Measurements from ENCODE around the gene ATG2B. TPM values are rescaled to one million over a fixed set of nuclear protein-coding genes. Genes with fewer than 3 reads are reported as not detected.

The ATG2B gene
- total RNA-seq, 4 donors from 2014 or later, result 28.4 to 55.1 (median 40.0) TPM

DNA sequence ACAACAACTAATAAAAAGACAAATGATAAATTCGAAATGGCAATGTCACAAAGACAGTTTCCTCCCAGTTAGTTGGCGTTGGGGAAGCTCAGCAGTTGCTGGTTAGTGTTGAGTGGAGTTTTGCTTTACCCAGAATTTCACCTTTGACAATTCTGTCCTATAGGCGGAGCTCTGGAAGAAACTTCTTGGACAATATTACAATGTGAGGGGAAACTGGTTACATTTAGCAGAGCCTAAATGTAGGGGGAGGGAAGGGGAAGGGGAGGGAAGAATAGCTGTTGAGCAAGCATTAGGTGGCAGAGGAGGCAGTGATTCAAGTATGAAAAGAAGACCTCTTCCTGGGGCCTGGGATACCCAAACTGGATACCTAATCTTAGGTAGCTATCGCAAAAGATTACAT is 55.7 kb downstream of the ATG2B start:
- no peak overlapping the region for H3K4me3 ChIP-seq (replicated peaks in 1 of 3)
- no peak overlapping the region for H3K27ac ChIP-seq
- H3K27me3 ChIP-seq, result no peaks in the 10 kb centered on the region
- peaks cover 32 to 53% of the 10 kb centered on the region in 2 donors for H3K36me3 ChIP-seq
- intact Hi-C loops (cut with DNase I), result no loop called here
- 90% methylated on average over 4 of the region's 4 CpGs for WGBS, 2 donors
- no peak for DNase-seq
- TF ChIP-seq POLR2A (IDR thresholded peaks at IDR 0.05), result no peak
- TF ChIP-seq, protein P1, sequence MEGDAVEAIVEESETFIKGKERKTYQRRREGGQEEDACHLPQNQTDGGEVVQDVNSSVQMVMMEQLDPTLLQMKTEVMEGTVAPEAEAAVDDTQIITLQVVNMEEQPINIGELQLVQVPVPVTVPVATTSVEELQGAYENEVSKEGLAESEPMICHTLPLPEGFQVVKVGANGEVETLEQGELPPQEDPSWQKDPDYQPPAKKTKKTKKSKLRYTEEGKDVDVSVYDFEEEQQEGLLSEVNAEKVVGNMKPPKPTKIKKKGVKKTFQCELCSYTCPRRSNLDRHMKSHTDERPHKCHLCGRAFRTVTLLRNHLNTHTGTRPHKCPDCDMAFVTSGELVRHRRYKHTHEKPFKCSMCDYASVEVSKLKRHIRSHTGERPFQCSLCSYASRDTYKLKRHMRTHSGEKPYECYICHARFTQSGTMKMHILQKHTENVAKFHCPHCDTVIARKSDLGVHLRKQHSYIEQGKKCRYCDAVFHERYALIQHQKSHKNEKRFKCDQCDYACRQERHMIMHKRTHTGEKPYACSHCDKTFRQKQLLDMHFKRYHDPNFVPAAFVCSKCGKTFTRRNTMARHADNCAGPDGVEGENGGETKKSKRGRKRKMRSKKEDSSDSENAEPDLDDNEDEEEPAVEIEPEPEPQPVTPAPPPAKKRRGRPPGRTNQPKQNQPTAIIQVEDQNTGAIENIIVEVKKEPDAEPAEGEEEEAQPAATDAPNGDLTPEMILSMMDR (IDR thresholded peaks at IDR 0.05), result no peak
- no peaks in the 10 kb centered on the region for H3K4me1 ChIP-seq
- H3K9me3 ChIP-seq, result no peaks in the 10 kb centered on the region

DNA sequence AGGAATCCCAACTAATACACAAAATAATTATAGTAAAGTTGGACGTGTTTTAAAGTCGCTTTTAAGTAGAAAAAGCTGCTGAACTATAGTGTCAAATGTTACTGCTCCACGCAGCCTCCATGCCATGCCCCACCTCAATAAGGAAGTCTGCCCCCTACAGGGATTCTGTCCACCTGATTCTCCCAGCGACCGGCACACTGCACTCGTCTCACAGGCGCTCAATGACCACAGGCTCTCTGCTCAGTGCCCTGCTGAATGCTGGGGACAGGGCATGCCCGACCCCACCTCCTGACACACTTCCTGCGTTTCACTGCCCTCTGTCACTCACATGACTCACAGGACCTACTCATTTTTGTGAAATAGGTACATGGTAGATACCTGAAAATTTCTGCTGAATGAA is 58.2 kb downstream of the ATG2B start:
- no peak for TF ChIP-seq POLR2A (IDR thresholded peaks at IDR 0.05)
- TF ChIP-seq, protein P1 (IDR thresholded peaks at IDR 0.05), result no peak
- Histone ChIP-seq H3K27me3 (no peaks in the 10 kb centered on the region), H3K4me1 (no peaks in the 10 kb centered on the region), H3K4me3 (replicated peaks in 1 of 3) (no peak overlapping the region), H3K9me3 (no peaks in the 10 kb centered on the region), H3K27ac (no peak overlapping the region), H3K36me3 (peaks cover 50 to 51% of the 10 kb centered on the region in 2 donors)
- 81 to 85% methylated on average over 9 of the region's 9 CpGs for WGBS, 2 donors
- no peak for DNase-seq
- intact Hi-C loops (cut with DNase I), result no loop called here

DNA sequence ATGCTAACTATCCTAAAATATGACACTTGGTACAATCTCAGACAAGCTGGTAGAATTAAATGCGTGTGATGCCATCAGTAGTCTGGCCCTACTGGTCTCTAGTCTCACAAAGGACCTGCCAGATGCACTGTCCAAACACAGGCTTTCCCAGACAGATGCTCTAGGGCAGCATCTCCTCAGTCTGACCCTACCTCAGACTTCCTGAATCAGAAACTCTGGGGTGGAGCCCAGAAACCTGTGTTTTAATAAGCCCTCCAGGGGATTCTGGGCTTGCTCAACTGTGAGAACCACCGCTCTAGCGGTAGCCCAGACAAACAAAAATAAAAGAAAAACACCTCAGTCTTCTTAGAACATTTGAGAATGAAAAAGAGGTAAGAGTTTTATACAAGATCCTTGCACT is 59.2 kb downstream of the ATG2B start:
- DNase-seq, result no peak
- Histone ChIP-seq H3K27me3 (no peaks in the 10 kb centered on the region), H3K4me1 (no peaks in the 10 kb centered on the region), H3K4me3 (replicated peaks in 1 of 3) (no peak overlapping the region), H3K36me3 (peaks cover 42 to 53% of the 10 kb centered on the region in 2 donors), H3K9me3 (no peaks in the 10 kb centered on the region), H3K27ac (no peak overlapping the region)
- intact Hi-C loops (cut with DNase I), result no loop called here
- 78 to 85% methylated on average over 3 of the region's 3 CpGs for WGBS, 2 donors
- TF ChIP-seq, protein P1 (IDR thresholded peaks at IDR 0.05), result no peak
- TF ChIP-seq POLR2A (IDR thresholded peaks at IDR 0.05), result no peak

DNA sequence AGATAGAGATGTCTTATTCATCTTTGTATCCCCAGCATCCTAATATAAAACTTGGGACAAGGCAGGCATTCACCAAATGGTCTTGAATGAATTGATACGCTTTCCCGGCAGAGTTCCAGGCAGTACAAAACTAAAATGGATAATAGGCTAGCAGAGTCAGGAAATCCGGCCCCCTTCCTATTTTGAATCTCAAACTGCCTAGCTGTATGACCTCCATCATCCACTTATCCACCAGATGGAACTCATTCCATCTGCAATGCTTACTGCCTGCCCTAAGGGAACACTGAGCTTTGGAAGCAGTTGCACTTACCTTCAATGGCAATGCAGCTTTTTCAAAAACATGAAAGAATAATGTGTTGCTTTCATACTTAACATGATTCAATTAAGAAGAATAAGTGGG is 63.7 kb downstream of the ATG2B start:
- Histone ChIP-seq H3K27ac (no peak overlapping the region), H3K36me3 (peaks cover 27 to 31% of the 10 kb centered on the region in 2 donors), H3K27me3 (no peaks in the 10 kb centered on the region), H3K4me3 (replicated peaks in 1 of 3) (no peak overlapping the region), H3K9me3 (no peaks in the 10 kb centered on the region), H3K4me1 (no peaks in the 10 kb centered on the region)
- DNase-seq, result no peak
- intact Hi-C loops (cut with DNase I), result loop anchor here (5.0 kb wide), 1 partner anchor 123 kb away; no protein-coding TSS in a partner anchor
- 55 to 78% methylated on average over 3 of the region's 3 CpGs for WGBS, 2 donors
- TF ChIP-seq POLR2A (IDR thresholded peaks at IDR 0.05), result no peak
- TF ChIP-seq, protein P1 (IDR thresholded peaks at IDR 0.05), result no peak

DNA sequence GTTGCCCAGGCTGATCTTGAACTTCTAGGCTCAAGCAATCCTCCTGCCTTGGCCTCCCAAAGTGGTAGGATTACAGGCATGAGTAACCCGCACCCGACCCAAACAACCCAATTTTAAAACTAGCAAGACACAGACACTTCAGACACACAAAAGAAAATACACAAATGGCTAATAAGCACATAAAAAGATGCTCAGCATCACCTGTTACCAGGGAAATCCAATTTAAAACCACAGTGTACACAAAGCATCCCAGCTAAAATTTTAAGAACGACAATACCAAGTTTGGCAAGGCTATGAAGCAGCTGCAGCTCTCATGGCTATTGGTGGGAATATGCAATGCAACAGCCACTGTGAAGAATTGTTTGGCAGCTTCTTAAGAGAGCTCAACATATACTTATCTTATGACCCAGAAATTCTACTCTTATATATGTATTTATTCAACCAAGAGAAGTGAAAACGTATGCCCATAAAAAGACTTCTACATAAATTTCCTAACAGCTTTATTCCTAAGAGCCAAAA is 65.1 kb downstream of the ATG2B start:
- H3K36me3 ChIP-seq, result peaks cover 29% of the 10 kb centered on the region in 2 donors
- 93 to 94% methylated on average over 4 of the region's 4 CpGs for WGBS, 2 donors
- H3K4me3 ChIP-seq (replicated peaks in 1 of 3), result no peak overlapping the region

More for the DNA sequence above, 65.1 kb downstream of the ATG2B start:
- H3K4me1 ChIP-seq, result no peaks in the 10 kb centered on the region
- TF ChIP-seq, protein P1 (IDR thresholded peaks at IDR 0.05), result no peak
- TF ChIP-seq POLR2A (IDR thresholded peaks at IDR 0.05), result no peak
- intact Hi-C loops (cut with DNase I), result loop anchor here (5.0 kb wide), 1 partner anchor 124 kb away; no protein-coding TSS in a partner anchor
- H3K27ac ChIP-seq, result no peak overlapping the region
- H3K27me3 ChIP-seq, result no peaks in the 10 kb centered on the region
- no peaks in the 10 kb centered on the region for H3K9me3 ChIP-seq
- no peak for DNase-seq

Measured in thyroid gland (tissue), 4 donors.